Ishikawa (cell line): ENCODE data around the gene SLIT3.

Experiments
- CEBPB ChIP-seq: IDR thresholded peaks from 2 replicates; pipeline ENCODE4 v1.6.1; 2012
- EP300 ChIP-seq: IDR thresholded peaks from 2 replicates; pipeline ENCODE4 v1.6.1; 2012; ENCODE audit warnings: borderline replicate concordance
- MAX ChIP-seq: IDR thresholded peaks from 2 replicates; pipeline ENCODE4 v1.6.1; 2012
- NFIC ChIP-seq: IDR thresholded peaks from 2 replicates; pipeline ENCODE4 v1.6.1; 2012
- RAD21 ChIP-seq: IDR thresholded peaks from 2 replicates; pipeline ENCODE4 v1.6.1; 2012; ENCODE audit warnings: low read depth
- REST ChIP-seq: IDR thresholded peaks from 2 replicates; pipeline ENCODE4 v1.6.1; 2012; ENCODE audit warnings: low read depth, mild to moderate bottlenecking
- TCF12 ChIP-seq: IDR thresholded peaks from 2 replicates; pipeline ENCODE4 v1.6.1; 2012; ENCODE audit warnings: low read depth

GRCh38 chr5:168992016-168992415 lies 308.9 kb downstream of the SLIT3 start:
- TF ChIP-seq REST: no peak
- TF ChIP-seq TCF12: no peak
- TF ChIP-seq RAD21: no peak
- TF ChIP-seq NFIC: no peak
- TF ChIP-seq CEBPB: no peak
- TF ChIP-seq MAX: no peak
- TF ChIP-seq EP300: no peak
